Heart right ventricle (tissue), 16 donors: ENCODE data around the gene SPTLC3. TPM values are rescaled to one million over a fixed set of nuclear protein-coding genes. Genes with fewer than 3 reads are reported as not detected.

Source experiments
- ATAC-seq, 8 donors: fragments of 200-7000 bp; cut with Tn5 transposase; one replicate each; pipeline ENCODE4 v1.9.1; 2020; ENCODE audit warnings: mild to moderate bottlenecking in 8 of 8, moderate library complexity in 8 of 8, moderate number of reproducible peaks in 1 of 8
- DNase-seq, 2 donors: peaks; one replicate each; pipeline ENCODE4 v3.0.0-alpha.2; 2020
- H3K27ac ChIP-seq, 10 donors: fragments of 200-600 bp; sonication (generic) in 2 of 10; one replicate each; pipeline versions ENCODE4 v1.5.0 to v1.8.0; 2020 to 2022; ENCODE audit warnings: mild to moderate bottlenecking in 3 of 10
- H3K27me3 ChIP-seq, 7 donors: fragments of 200-600 bp; one replicate each; pipeline ENCODE4 v1.8.0; 2021 to 2022; ENCODE audit warnings: mild to moderate bottlenecking in 2 of 7
- H3K36me3 ChIP-seq, 9 donors: fragments of 200-600 bp; sonication (generic) in 1 of 9; one replicate each; pipeline versions ENCODE4 v1.5.0 to v1.8.0; 2020 to 2022; ENCODE audit warnings: mild to moderate bottlenecking in 2 of 9
- H3K4me1 ChIP-seq, 9 donors: fragments of 200-600 bp; sonication (generic) in 1 of 9; one replicate each; pipeline versions ENCODE4 v1.5.0 to v1.8.0; 2020 to 2022; ENCODE audit warnings: mild to moderate bottlenecking in 4 of 9
- H3K4me3 ChIP-seq, 10 donors: fragments of 200-600 bp; sonication (generic) in 2 of 10; one replicate each; pipeline versions ENCODE4 v1.5.0 to v1.8.0; 2020 to 2022; ENCODE audit warnings: mild to moderate bottlenecking in 7 of 10, moderate library complexity in 2 of 10
- H3K9me3 ChIP-seq, 11 donors: fragments of 200-600 bp in 10 of 11; sonication (generic) in 2 of 11; one replicate each; pipeline versions ENCODE4 v1.5.0 to v1.8.0; 2013 to 2022; ENCODE audit warnings: mild to moderate bottlenecking in 2 of 11, control low read depth in 1 of 11, moderate library complexity in 1 of 11
- WGBS, 2 donors: extraction: QIAGEN DNeasy Blood & Tissue Kit; methylation state at CpG; one replicate each; pipeline ENCODE4 v1.1.7; 2013; ENCODE audit warnings: inconsistent platforms in 1 of 2; 5-methylcytosine and 5-hydroxymethylcytosine counted together
- intact Hi-C, 10 donors: fragments of 100-400 bp; cut with DNase I; formaldehyde crosslinking; loops; one replicate each; pipeline versions ENCODE4 v1.11.1 to v1.14.2; 2022
- polyA plus RNA-seq, 2 donors: library from polyadenylated mRNA; stranded (reverse); fragments of 200-250 nt; gene quantifications; one replicate each; pipeline ENCODE4 v1.2.3, GENCODE V29; 2013
- total RNA-seq, 10 donors: library from RNA; stranded (reverse); fragmentation: NEBNext Ultra II Directional in 3 of 10; extraction: Animal tissue kit (Norgen Biotek cat#: 25700) in 3 of 10; gene quantifications; one replicate each; pipeline versions ENCODE4 v1.2.1 to v1.2.4, GENCODE V29; 2021 to 2023
- TF ChIP-seq, protein P1 (sequence below), 9 donors: fragments of 200-600 bp; sonication (generic) in 2 of 9; IDR thresholded peaks; one replicate each; pipeline versions ENCODE4 v1.5.0 to v1.8.0; 2021 to 2022; ENCODE audit warnings: antibody characterized with exemption in 9 of 9, mild to moderate bottlenecking in 5 of 9, moderate library complexity in 1 of 9
- donor health status: Arrhythmogenic right ventricular cardiomyopathy.
- donor health status: ischemic (EF 13 %, LVEDD 7.1; RV severe dilation, severe dysfunction).
- donor health status: healthy with polysubstance abuse.
- donor health status: DM: no; HTN: yes; CAD: no.
- donor health status: DM: no; HTN: no; CAD: no.
- donor health status: ischemic (EF 25% LVEDD 6.9; RV normal size, moderate dysfunction).
- donor health status: ischemic (EF 25% LVEDD 5.7; RV mildly dilated, moderate dysfunction).
- donor health status: healthy.
- donor health status: DM: yes; HTN: yes; CAD: no.
- donor health status: Ischemic cardiomyopathy.
- donor health status: ischemic (EF 35%, LVEDD 5.7; RV mildly dilated, moderate dysfunction).
- donor health status: nonischemic (EF 11% LVEDD 7.7; RV severe dilation, severe dysfunction).
- donor health status: DM: yes; HTN: yes; CAD: no.
- donor health status: PGD.
- donor health status: ischemic (EF 29% LVEDD 5.4; RV normal size, mild dysfunction).
- donor health status: nonischemic (EF 23%, LVEDD 6.1; RV moderate dilation, normal function).

SPTLC3 gene
- total and polyA plus RNA-seq, 12 donors, result 0.45 to 8.4 (median 3.5) TPM

DNA sequence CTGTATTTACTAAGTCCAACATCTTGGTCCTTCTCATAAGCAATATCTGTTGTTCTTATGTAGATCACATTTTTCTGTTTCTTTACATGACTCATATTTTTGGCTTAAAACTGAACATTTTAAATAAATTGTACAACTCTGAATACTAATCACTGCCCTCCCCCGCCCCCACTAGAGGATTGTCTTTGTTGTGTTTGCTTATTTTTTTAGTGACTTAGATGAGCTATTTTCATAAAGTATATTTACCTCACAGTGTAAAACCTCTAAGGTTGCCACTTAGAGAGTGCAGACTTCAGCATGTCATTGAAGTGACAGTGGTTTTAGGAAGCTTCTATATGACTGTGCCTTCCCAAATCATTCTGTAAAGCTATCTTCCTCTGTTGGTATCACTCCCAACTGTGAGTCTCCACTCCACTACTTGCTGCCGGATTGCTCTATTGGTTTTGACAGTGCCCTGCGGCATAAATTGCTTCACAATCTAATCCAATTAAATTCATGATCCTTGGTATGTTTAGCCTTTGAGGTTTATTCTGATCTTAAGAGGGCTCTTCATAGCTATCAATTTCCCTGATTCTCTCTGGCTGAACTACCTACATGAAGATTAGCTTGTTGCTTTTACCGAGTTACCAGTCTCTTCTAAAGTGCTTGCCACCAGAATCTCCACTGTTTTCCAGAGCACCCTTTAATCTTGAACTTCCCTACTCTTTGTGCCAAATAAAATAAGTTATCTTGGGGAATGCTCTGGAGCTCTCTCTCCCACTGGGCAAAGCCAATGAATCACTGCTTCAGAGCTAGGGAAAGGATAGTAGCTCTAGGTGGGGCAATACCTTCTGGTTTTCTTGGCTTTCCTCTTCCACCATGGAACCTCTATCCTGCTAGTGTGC lies 33.0 kb downstream of the SPTLC3 start:
- no peak for ATAC-seq
- intact Hi-C loops, result no loop called here
- WGBS, 2 donors, result 72 to 80% methylated on average over 4 of the region's 4 CpGs

DNA sequence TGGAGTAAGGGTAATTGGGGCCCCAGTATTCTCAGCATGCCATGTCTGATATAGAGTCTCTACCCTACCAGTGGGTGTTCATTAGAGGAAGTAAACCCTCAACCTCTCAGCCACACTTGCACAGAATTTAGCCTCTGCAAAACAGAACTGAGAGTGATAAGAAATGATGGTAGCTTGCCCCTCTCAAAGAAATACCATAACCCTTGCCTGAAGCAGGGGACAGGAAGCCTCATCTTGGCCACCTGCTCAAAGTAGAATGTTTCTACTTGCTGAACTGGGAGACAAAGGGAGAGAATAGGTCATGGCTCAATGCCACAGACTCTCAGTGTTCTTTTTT lies 33.7 kb downstream of the SPTLC3 start:
- H3K9me3 ChIP-seq, result peaks cover 0 to 2% (median 0%) of the 10 kb centered on the region in 11 donors
- H3K36me3 ChIP-seq, result peaks cover 0 to 4% (median 0%) of the 10 kb centered on the region in 9 donors
- ATAC-seq (no peak), DNase-seq (no peak)
- H3K27me3 ChIP-seq, result no peaks in the 10 kb centered on the region
- TF ChIP-seq, protein P1, sequence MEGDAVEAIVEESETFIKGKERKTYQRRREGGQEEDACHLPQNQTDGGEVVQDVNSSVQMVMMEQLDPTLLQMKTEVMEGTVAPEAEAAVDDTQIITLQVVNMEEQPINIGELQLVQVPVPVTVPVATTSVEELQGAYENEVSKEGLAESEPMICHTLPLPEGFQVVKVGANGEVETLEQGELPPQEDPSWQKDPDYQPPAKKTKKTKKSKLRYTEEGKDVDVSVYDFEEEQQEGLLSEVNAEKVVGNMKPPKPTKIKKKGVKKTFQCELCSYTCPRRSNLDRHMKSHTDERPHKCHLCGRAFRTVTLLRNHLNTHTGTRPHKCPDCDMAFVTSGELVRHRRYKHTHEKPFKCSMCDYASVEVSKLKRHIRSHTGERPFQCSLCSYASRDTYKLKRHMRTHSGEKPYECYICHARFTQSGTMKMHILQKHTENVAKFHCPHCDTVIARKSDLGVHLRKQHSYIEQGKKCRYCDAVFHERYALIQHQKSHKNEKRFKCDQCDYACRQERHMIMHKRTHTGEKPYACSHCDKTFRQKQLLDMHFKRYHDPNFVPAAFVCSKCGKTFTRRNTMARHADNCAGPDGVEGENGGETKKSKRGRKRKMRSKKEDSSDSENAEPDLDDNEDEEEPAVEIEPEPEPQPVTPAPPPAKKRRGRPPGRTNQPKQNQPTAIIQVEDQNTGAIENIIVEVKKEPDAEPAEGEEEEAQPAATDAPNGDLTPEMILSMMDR (IDR thresholded peaks at IDR 0.05), result no peak
- H3K4me3 ChIP-seq, result no peak overlapping the region
- H3K27ac ChIP-seq, result no peak overlapping the region
- H3K4me1 ChIP-seq, result peaks cover 0 to 8% (median 0%) of the 10 kb centered on the region in 9 donors
- intact Hi-C loops, result no loop called here

More for the DNA sequence above, 33.0 kb downstream of the SPTLC3 start:
- Histone ChIP-seq H3K27ac (no peak overlapping the region), H3K4me1 (peaks cover 0 to 8% (median 0%) of the 10 kb centered on the region in 9 donors), H3K36me3 (peaks cover 0 to 4% (median 0%) of the 10 kb centered on the region in 9 donors), H3K4me3 (no peak overlapping the region), H3K27me3 (no peaks in the 10 kb centered on the region), H3K9me3 (peaks cover 0 to 5% (median 0%) of the 10 kb centered on the region in 11 donors)
- TF ChIP-seq, protein P1 (IDR thresholded peaks at IDR 0.05), result no peak
- DNase-seq, result no peak

DNA sequence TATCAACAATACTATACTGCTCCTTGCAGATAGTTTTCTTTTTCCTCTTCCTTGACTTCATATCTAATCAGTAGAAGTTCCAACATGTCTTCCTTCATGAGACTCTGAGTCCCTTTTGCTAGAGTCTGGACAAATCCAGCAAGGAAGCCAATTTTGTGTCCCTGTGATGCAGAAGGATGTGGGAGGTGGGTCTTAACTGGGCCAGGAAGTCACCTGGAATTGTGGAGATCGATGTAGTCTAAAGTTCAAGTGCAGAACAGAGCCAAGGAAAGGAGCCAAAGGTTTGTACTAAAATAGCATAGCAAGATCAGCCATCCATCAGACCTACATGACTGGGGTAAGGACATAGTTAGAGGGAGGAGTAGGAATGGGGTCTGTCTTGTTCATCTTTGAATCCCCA lies 37.6 kb downstream of the SPTLC3 start:
- DNase-seq (no peak), ATAC-seq (peak in 1 of 8 donors; percentile 20)
- peaks cover 0 to 8% (median 0%) of the 10 kb centered on the region in 9 donors for H3K4me1 ChIP-seq
- no peak overlapping the region for H3K27ac ChIP-seq
- no peaks in the 10 kb centered on the region for H3K27me3 ChIP-seq
- peaks cover 0 to 18% (median 0%) of the 10 kb centered on the region in 9 donors for H3K36me3 ChIP-seq
- TF ChIP-seq, protein P1 (IDR thresholded peaks at IDR 0.05), result no peak
- no peak overlapping the region for H3K4me3 ChIP-seq
- 40 to 53% methylated on average over 1 of the region's 1 CpG for WGBS, 2 donors
- H3K9me3 ChIP-seq, result peaks cover 0 to 2% (median 0%) of the 10 kb centered on the region in 11 donors
- intact Hi-C loops, result no loop called here

DNA sequence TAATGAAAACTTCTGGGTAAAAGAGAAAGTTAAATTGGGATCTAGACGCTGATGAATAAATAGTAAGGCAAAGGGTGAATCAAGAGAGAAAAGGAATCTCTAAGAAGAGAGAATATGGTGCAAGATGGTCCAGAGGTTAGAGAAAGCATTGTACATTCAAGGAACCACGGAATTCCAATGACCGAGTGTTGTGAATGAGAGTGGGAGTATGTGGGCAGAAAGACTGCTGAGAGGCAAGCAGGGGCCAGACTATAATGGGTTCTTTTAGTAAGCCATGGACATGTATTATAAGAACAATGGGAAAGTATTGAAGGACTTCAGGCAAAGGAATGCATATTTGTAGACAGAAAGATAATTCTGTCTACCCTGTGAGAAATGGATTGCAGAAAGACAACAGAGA lies 45.2 kb downstream of the SPTLC3 start:
- H3K27ac ChIP-seq, result no peak overlapping the region
- TF ChIP-seq, protein P1 (IDR thresholded peaks at IDR 0.05), result no peak
- WGBS, 2 donors, result 61 to 74% methylated on average over 3 of the region's 3 CpGs

More for the DNA sequence above, 45.2 kb downstream of the SPTLC3 start:
- Histone ChIP-seq H3K9me3 (no peaks in the 10 kb centered on the region), H3K4me3 (no peak overlapping the region), H3K4me1 (no peaks in the 10 kb centered on the region), H3K27me3 (no peaks in the 10 kb centered on the region), H3K36me3 (peaks cover 0 to 17% (median 0%) of the 10 kb centered on the region in 9 donors)
- no peak for ATAC-seq
- DNase-seq, result no peak
- intact Hi-C loops, result no loop called here
